CD4-positive, alpha-beta T cell treated with Interleukin-21 for 1 hour (primary cell): ENCODE data around the gene NANOGP8.
"Not testable (repeated sequence)": the region's sequence is repeated elsewhere in the genome, so short reads cannot be mapped to it uniquely, and the experiment has no call there.

ENCODE experiments used
- DNase-seq: peaks from one replicate; pipeline ENCODE4 v3.0.0-alpha.2; 2020

NANOGP8 gene

GRCh38 chr15:35085176-35085919 lies at the start of gene NANOGP8:
Gene NANOGP8, minus strand, starts transcription at chr15:35085295. Its CDS starts 185 bp downstream, at chr15:35085110.
- DNase-seq, result not testable (repeated sequence)

- DNase-seq, result no peak
These were observed 49.2 kb upstream of the NANOGP8 start for GRCh38 chr15:35134299-35134698.

- no peak for DNase-seq
These were observed 45.1 kb upstream of the NANOGP8 start for GRCh38 chr15:35130245-35130644.

GRCh38 chr15:35129361-35129760 lies 44.3 kb upstream of the NANOGP8 start:
- no peak for DNase-seq

GRCh38 chr15:35127717-35128116 lies 42.6 kb upstream of the NANOGP8 start:
- no peak for DNase-seq

GRCh38 chr15:35126236-35126635 lies 41.1 kb upstream of the NANOGP8 start:
- DNase-seq, result no peak

GRCh38 chr15:35123743-35124142 lies 38.6 kb upstream of the NANOGP8 start:
- no peak for DNase-seq

GRCh38 chr15:35121611-35122359 lies 36.7 kb upstream of the NANOGP8 start:
- DNase-seq, result no peak

GRCh38 chr15:35120173-35120572 lies 35.1 kb upstream of the NANOGP8 start:
- no peak for DNase-seq

GRCh38 chr15:35118960-35119359 lies 33.9 kb upstream of the NANOGP8 start:
- no peak for DNase-seq

- DNase-seq, result no peak
These were observed 32.6 kb upstream of the NANOGP8 start for GRCh38 chr15:35117543-35118265.

GRCh38 chr15:35115155-35115725 lies 30.1 kb upstream of the NANOGP8 start:
- DNase-seq, result no peak

- DNase-seq, result no peak
These were observed 27.3 kb upstream of the NANOGP8 start for GRCh38 chr15:35112346-35112745.

- no peak for DNase-seq
These were observed 26.8 kb upstream of the NANOGP8 start for GRCh38 chr15:35111861-35112260.

GRCh38 chr15:35108453-35108852 lies 23.4 kb upstream of the NANOGP8 start:
- no peak for DNase-seq

GRCh38 chr15:35107561-35107960 lies 22.5 kb upstream of the NANOGP8 start:
- DNase-seq, result no peak

GRCh38 chr15:35107122-35107521 lies 22.0 kb upstream of the NANOGP8 start:
- DNase-seq, result no peak

GRCh38 chr15:35104526-35105147 lies 19.5 kb upstream of the NANOGP8 start:
- DNase-seq, result no peak

GRCh38 chr15:35102186-35102585 lies 17.1 kb upstream of the NANOGP8 start:
- no peak for DNase-seq

GRCh38 chr15:35101335-35101734 lies 16.2 kb upstream of the NANOGP8 start:
- DNase-seq, result no peak

GRCh38 chr15:35098737-35099136 lies 13.6 kb upstream of the NANOGP8 start:
- DNase-seq, result no peak

- no peak for DNase-seq
These were observed 10.8 kb upstream of the NANOGP8 start for GRCh38 chr15:35095941-35096340.

GRCh38 chr15:35092846-35093245 lies 7.8 kb upstream of the NANOGP8 start:
- no peak for DNase-seq
